ENCODE measurements around the gene TMEM11.

DNA sequence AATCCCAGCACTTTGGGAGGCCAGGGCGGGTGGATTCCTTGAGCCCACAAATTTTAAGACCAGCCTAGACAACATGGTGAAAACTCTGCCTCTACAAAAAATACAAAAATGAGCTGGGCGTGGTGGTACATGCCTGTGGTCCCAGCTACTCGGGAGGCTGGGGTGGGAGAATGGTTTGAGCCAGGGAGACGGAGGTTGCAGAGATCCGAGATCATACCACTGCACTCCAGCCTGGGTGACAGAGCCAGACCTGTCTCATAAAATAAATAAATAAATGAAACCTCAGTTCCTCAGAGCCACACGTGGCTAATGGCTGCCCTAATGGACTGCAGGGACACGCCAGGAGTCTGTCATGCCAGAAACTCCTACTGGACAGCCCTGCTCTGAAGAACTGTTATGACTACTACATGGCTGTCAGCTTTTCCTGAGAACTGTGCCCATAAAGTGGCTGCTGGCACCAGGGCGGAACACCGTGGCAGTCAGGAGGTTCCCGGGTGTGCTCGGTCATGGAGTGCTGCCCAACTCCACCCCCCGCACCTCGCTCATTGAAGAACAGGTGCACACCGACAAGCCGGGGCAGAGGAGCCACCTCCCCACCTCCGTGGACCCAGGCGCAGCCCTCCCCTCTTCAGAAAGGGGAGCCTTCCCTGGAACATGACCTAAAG is 4.3 kb downstream of the TMEM11 start:
- TF ChIP-seq YY1 (IDR thresholded peaks at IDR 0.05): no peak
- TF ChIP-seq, protein P1, sequence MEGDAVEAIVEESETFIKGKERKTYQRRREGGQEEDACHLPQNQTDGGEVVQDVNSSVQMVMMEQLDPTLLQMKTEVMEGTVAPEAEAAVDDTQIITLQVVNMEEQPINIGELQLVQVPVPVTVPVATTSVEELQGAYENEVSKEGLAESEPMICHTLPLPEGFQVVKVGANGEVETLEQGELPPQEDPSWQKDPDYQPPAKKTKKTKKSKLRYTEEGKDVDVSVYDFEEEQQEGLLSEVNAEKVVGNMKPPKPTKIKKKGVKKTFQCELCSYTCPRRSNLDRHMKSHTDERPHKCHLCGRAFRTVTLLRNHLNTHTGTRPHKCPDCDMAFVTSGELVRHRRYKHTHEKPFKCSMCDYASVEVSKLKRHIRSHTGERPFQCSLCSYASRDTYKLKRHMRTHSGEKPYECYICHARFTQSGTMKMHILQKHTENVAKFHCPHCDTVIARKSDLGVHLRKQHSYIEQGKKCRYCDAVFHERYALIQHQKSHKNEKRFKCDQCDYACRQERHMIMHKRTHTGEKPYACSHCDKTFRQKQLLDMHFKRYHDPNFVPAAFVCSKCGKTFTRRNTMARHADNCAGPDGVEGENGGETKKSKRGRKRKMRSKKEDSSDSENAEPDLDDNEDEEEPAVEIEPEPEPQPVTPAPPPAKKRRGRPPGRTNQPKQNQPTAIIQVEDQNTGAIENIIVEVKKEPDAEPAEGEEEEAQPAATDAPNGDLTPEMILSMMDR (IDR thresholded peaks at IDR 0.05; ENCODE audit: low read depth, low read length, missing input control): no peak

Data from liver (tissue), 2 donors.